ENCODE results near the gene HOXA13.

GRCh38 chr7:27186668-27187474, 13.0 kb downstream of the HOXA13 start:
- TF ChIP-seq CTCF (conservative IDR thresholded peaks at IDR 0.05), result no peak
- TF ChIP-seq EZH2 (IDR thresholded peaks at IDR 0.05; ENCODE audit: low read depth), result no peak
